T-helper 1 cell treated with Interleukin-12 subunit alpha and Interleukin-12 subunit beta and Interleukin-4 antibody, amounts not matched to agents 30 μg/mL and 1 μg/mL, for 36 hours (primary cell): Measurements from ENCODE around the gene TMEM225B.
"Not testable (repeated sequence)": the region's sequence is repeated elsewhere in the genome, so short reads cannot be mapped to it uniquely, and the experiment has no call there.

Experiments
- H3K27ac Mint-ChIP-seq: one replicate; pipeline ENCODE4 v1.8.0; 2021; ENCODE audit warnings: mild to moderate bottlenecking, mixed read lengths
- H3K27me3 Mint-ChIP-seq: one replicate; pipeline ENCODE4 v1.8.0; 2021; ENCODE audit warnings: low read depth, mixed read lengths
- H3K36me3 Mint-ChIP-seq: one replicate; pipeline ENCODE4 v1.8.0; 2021; ENCODE audit warnings: low read depth, mixed read lengths
- H3K4me1 Mint-ChIP-seq: one replicate; pipeline ENCODE4 v1.8.0; 2021; ENCODE audit warnings: low read depth, mixed read lengths
- H3K4me3 Mint-ChIP-seq: one replicate; pipeline ENCODE4 v1.8.0; 2021; ENCODE audit warnings: mild to moderate bottlenecking, moderate library complexity, mixed read lengths
- H3K9me3 Mint-ChIP-seq: one replicate; pipeline ENCODE4 v1.8.0; 2021; ENCODE audit warnings: mixed read lengths

Gene TMEM225B

DNA sequence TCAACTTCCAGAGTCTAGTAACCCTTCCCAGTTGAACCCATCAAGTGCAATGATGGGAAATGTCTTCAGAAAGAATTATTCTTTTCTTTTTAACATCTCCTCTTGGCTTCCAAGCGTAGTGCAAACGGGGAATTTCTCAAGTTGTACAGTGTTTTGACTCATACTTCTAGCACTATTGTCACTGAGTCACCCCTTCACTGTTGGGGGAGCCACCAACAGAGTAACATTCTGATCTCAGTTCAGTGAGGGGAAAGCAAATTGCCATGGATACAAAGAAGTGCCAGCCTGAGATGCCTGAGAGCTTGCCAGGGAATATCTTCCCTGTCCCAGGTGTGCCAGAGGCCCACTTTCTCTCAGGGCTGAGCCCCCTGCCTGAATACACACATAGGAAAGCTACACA, 50.8 kb downstream of the TMEM225B start:
- H3K27ac Mint-ChIP-seq, result no peak overlapping the region
- no peak overlapping the region for H3K4me3 Mint-ChIP-seq

DNA sequence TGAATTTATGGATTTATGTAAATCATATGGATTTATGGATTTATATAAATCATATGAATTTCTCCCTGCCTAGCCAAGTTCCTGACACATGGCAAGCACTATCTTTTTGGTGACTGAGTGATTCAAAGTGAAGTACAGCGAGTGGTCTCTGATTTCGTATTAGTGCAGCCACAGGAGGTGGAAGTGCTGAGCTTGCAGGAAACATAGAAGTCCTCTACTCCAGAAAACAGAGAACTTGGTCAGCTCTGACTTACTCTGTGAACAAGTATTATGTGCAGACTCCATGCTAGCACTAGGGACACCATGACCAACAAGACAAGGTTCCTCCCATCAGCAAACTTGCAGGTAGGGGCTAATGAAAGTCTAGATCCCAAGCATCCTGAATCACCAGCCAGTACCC, 53.2 kb downstream of the TMEM225B start:
- H3K9me3 Mint-ChIP-seq, result peaks cover 7% of the 10 kb centered on the region
- H3K27me3 Mint-ChIP-seq, result no peaks in the 10 kb centered on the region
- H3K27ac Mint-ChIP-seq, result no peak overlapping the region
- no peaks in the 10 kb centered on the region for H3K4me1 Mint-ChIP-seq
- H3K4me3 Mint-ChIP-seq, result no peak overlapping the region
- H3K36me3 Mint-ChIP-seq, result peaks cover 9% of the 10 kb centered on the region

More for the DNA sequence above, 50.8 kb downstream of the TMEM225B start:
- peaks cover 9% of the 10 kb centered on the region for H3K9me3 Mint-ChIP-seq
- no peaks in the 10 kb centered on the region for H3K4me1 Mint-ChIP-seq
- peaks cover 26% of the 10 kb centered on the region for H3K36me3 Mint-ChIP-seq
- no peaks in the 10 kb centered on the region for H3K27me3 Mint-ChIP-seq

DNA sequence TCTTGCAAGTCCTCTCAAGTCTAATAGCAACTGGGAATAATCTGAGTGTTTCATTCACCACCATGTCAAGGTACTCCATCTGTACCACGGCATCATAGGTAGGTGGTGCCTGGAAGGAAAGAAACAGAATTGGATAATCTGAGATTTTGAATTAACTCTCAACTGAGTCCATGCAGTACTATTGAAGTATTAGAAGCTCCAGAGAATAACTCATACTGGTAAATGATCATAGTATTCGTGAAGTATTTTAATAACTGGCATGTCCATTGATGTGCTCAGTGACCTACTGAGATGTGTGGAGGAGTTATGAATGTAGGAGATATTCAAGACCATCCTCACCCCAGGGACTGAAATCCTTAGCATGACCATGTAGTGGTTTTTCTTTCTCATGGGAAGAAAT, 54.6 kb downstream of the TMEM225B start:
- no peak overlapping the region for H3K4me3 Mint-ChIP-seq
- no peaks in the 10 kb centered on the region for H3K4me1 Mint-ChIP-seq
- H3K27ac Mint-ChIP-seq, result no peak overlapping the region
- H3K9me3 Mint-ChIP-seq, result peaks cover 16% of the 10 kb centered on the region
- no peaks in the 10 kb centered on the region for H3K27me3 Mint-ChIP-seq
- peaks cover 8% of the 10 kb centered on the region for H3K36me3 Mint-ChIP-seq

DNA sequence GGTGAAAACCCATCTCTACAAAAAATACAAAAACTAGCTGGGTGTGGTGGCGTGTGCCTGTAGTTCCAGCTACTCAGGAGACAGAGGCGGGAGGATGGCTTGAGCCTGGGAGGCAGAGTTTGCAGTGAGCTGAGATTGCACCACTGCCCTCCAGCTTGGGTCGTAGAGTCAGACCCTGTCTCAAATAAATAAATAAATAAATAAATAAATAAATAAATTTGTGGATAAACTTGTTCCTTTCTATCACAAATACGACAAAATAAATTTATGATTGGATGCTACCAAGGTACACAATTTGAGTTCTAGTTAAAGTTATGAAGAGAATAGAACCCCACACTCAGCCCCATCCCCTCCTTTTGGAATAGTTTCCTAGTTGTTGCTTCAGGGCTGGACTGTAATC, 55.2 kb downstream of the TMEM225B start:
- H3K27me3 Mint-ChIP-seq, H3K4me1 Mint-ChIP-seq, H3K4me3 Mint-ChIP-seq, H3K36me3 Mint-ChIP-seq, H3K27ac Mint-ChIP-seq: not testable (repeated sequence)
- peaks cover 18% of the 10 kb centered on the region for H3K9me3 Mint-ChIP-seq

DNA sequence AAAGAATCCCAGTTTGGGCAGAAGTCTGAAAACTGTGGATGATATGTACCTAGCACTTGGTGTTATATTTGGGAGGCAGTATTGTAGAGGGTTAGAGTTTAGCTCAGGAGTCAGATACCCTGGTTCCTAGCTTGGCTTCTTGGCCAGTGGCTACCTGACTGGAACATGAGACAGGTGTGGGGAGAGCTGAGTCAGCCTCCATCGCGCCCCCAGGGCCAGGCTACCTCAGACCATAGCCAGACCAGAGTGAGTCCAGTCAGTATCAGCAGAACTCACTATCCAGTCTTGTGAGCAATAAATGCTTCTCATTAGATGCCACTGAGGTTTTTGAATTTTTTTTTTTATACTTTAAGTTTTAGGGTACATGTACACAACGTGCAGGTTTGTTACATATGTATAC, 55.7 kb downstream of the TMEM225B start:
- no peak overlapping the region for H3K27ac Mint-ChIP-seq
- no peak overlapping the region for H3K4me3 Mint-ChIP-seq
- H3K4me1 Mint-ChIP-seq, result no peaks in the 10 kb centered on the region
- H3K27me3 Mint-ChIP-seq, result no peaks in the 10 kb centered on the region
- H3K36me3 Mint-ChIP-seq, result peaks cover 8% of the 10 kb centered on the region
- H3K9me3 Mint-ChIP-seq, result peaks cover 18% of the 10 kb centered on the region

DNA sequence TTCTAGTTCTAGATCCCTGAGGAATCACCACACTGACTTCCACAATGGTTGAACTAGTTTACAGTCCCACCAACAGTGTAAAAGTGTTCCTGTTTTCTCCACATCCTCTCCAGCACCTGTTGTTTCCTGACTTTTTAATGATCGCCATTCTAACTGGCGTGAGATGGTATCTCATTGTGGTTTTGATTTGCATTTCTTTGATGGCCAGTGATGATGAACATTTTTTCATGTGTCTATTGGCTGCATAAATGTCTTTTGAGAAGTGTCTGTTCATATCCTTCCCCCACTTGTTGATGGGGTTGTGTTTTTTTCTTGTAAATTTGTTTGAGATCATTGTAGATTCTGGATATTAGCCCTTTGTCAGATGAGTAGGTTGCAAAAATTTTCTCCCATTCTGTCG, 56.6 kb downstream of the TMEM225B start:
- not testable (repeated sequence) for H3K4me1 Mint-ChIP-seq, H3K36me3 Mint-ChIP-seq, H3K4me3 Mint-ChIP-seq, H3K27me3 Mint-ChIP-seq, H3K27ac Mint-ChIP-seq
- peaks cover 18% of the 10 kb centered on the region for H3K9me3 Mint-ChIP-seq

DNA sequence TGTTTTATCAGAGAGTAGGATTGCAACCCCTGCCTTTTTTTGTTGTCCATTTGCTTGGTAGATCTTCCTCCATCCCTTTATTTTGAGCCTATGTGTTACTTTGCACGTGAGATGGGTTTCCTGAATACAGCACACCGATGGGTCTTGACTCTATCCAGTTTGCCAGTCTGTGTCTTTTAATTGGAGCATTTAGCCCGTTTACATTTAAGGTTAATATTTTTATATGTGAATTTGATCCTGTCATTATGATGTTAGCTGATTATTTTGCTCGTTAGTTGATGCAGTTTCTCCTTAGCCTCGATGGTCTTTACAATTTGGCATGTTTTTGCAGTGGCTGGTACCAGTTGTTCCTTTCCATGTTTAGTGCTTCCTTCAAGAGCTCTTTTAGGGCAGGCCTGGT, 59.8 kb downstream of the TMEM225B start:
- H3K4me3 Mint-ChIP-seq, H3K27ac Mint-ChIP-seq, H3K4me1 Mint-ChIP-seq, H3K27me3 Mint-ChIP-seq: not testable (repeated sequence)
- Mint-ChIP-seq H3K9me3 (peaks cover 18% of the 10 kb centered on the region), H3K36me3 (peaks cover 11% of the 10 kb centered on the region)
